ENCODE results near the gene C15orf39.

- TF ChIP-seq CTCF (IDR thresholded peaks at IDR 0.05) (no peak), POLR2AphosphoS5 (IDR thresholded peaks at IDR 0.05) (no peak)
These were observed 15.3 kb downstream of the C15orf39 start for GRCh38 chr15:75217012-75217411.

All from prostate gland (tissue), 2 donors.